Measurements from ENCODE around the gene USP34.
"Not testable (repeated sequence)": the region's sequence is repeated elsewhere in the genome, so short reads cannot be mapped to it uniquely, and the experiment has no call there.

USP34 gene

DNA sequence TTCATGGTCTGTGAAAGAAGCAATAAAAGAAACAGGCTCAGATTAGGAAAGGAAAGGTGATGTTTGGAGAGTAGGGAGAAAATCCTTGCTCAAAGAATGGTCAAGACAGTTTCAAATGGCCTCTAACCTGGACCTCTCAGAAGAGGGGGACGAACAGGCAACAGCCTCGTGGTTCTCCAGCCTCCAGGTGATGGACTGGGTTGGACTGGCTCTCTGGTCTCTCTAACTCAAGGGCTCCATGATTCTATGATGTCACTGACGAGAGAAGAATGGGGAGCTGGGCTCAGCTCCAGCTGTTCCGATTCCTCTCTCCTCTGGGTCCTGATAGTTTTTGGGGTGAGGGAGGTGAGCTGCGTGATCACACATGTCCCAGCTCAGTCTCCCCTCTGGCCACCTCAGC lies 309.0 kb downstream of the USP34 start, which contains the start of gene C2orf74:
C2orf74 (plus strand) TSS at position 301 of the 400 bp plus-strand sequence. CDS start 327 bp downstream, outside the sequence.
- no peaks in the 10 kb centered on the region for H3K36me3 ChIP-seq (ENCODE audit: control insufficient read depth, insufficient read depth, low read length)

DNA sequence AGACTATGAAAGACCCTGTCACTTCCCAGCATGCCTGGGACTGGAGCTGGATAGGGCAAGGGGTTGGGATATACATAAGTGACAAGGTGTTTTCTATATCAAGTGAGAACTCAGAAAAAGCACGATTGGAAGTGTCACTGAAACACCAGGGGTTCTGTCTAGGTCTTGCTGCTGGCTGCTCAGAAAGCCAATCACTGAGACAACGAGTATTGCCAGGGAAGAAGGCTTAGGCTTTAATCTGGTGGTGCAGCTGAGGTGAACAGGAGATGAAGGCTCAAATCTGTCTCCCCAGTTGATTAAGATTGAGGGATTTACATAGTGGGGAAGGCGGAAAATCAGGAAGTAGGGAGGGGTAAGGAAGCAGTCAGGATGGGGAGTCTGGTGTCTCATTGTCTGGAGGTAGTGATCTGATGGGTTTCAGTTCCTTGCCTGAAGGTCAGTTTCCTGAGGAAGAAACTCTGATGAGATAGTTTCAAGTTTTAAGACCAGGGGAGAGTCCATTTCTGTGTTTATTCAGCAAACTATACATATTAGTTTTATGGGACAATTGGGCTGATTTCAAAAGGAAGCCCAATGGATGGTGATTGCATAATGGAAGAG lies 312.4 kb downstream of the USP34 start:
- H2AFZ ChIP-seq, result no peak overlapping the region
- no peaks in the 10 kb centered on the region for H3K4me1 ChIP-seq
- TF ChIP-seq, protein P1, sequence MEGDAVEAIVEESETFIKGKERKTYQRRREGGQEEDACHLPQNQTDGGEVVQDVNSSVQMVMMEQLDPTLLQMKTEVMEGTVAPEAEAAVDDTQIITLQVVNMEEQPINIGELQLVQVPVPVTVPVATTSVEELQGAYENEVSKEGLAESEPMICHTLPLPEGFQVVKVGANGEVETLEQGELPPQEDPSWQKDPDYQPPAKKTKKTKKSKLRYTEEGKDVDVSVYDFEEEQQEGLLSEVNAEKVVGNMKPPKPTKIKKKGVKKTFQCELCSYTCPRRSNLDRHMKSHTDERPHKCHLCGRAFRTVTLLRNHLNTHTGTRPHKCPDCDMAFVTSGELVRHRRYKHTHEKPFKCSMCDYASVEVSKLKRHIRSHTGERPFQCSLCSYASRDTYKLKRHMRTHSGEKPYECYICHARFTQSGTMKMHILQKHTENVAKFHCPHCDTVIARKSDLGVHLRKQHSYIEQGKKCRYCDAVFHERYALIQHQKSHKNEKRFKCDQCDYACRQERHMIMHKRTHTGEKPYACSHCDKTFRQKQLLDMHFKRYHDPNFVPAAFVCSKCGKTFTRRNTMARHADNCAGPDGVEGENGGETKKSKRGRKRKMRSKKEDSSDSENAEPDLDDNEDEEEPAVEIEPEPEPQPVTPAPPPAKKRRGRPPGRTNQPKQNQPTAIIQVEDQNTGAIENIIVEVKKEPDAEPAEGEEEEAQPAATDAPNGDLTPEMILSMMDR (IDR thresholded peaks at IDR 0.05), result no peak
- no peak overlapping the region for H3K4me3 ChIP-seq (ENCODE audit: low read depth, low read length)
- H3K36me3 ChIP-seq (ENCODE audit: control insufficient read depth, insufficient read depth, low read length), result no peaks in the 10 kb centered on the region
- no peaks in the 10 kb centered on the region for H3K9me3 ChIP-seq (ENCODE audit: control insufficient read depth, low read length)
- no peaks in the 10 kb centered on the region for H3K79me2 ChIP-seq
- no peaks in the 10 kb centered on the region for H3K27me3 ChIP-seq (ENCODE audit: control insufficient read depth, insufficient read depth, low read length)
- H3K4me2 ChIP-seq (ENCODE audit: low read length), result no peak overlapping the region
- no peak overlapping the region for H3K9ac ChIP-seq
- no peak overlapping the region for H3K27ac ChIP-seq

More for the DNA sequence above, 309.0 kb downstream of the USP34 start, which contains the start of gene C2orf74:
- TF ChIP-seq, protein P1 (IDR thresholded peaks at IDR 0.05), result no peak
- Histone ChIP-seq H3K79me2 (no peaks in the 10 kb centered on the region), H3K27ac (no peak within 1 kb of the TSS), H3K4me3 (ENCODE audit: low read depth, low read length) (no peak within 1 kb of the TSS), H3K9me3 (ENCODE audit: control insufficient read depth, low read length) (no peaks in the 10 kb centered on the region), H2AFZ (no peak within 1 kb of the TSS), H3K4me2 (ENCODE audit: low read length) (no peak within 1 kb of the TSS), H3K4me1 (no peaks in the 10 kb centered on the region), H3K27me3 (ENCODE audit: control insufficient read depth, insufficient read depth, low read length) (no peaks in the 10 kb centered on the region), H3K9ac (no peak within 1 kb of the TSS)

DNA sequence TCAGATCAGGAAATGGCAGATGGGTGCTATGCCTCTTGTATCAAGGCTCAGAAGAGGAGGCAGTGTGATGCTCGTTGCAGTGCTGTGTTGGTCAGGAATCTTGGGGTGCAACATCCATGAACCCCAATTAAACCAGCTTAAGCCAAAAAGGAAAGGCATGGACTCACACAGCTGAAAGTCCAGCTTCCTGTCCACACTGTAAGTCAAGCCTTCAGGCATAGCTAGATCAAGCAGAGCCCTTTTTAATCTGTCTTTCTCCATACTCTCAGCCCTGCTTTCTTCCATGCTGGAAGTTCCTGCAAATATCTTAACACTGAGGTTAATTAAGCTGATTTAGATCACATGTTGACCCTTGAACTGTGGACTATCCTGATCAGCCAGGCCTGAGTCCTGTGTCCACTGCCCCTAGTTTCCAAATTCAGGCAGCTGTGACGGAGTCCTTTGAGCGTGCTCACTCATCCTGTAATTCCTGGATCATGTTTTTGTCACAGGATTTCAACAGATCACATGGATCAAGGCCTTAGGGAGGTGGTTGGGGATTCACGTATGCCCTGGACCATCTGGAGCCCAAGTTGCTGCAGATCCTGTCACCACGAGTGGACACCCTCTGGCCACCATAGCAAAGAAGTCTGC lies 313.4 kb downstream of the USP34 start:
- TF ChIP-seq, protein P1 (IDR thresholded peaks at IDR 0.05), result no peak
- H3K79me2 ChIP-seq, result no peaks in the 10 kb centered on the region
- H3K36me3 ChIP-seq (ENCODE audit: control insufficient read depth, insufficient read depth, low read length), result no peaks in the 10 kb centered on the region
- no peak overlapping the region for H3K27ac ChIP-seq
- no peak overlapping the region for H2AFZ ChIP-seq
- H3K9ac ChIP-seq, result no peak overlapping the region
- H3K4me1 ChIP-seq, result no peaks in the 10 kb centered on the region
- H3K4me2 ChIP-seq (ENCODE audit: low read length), result no peak overlapping the region
- no peak overlapping the region for H3K4me3 ChIP-seq (ENCODE audit: low read depth, low read length)
- no peaks in the 10 kb centered on the region for H3K9me3 ChIP-seq (ENCODE audit: control insufficient read depth, low read length)
- no peaks in the 10 kb centered on the region for H3K27me3 ChIP-seq (ENCODE audit: control insufficient read depth, insufficient read depth, low read length)

DNA sequence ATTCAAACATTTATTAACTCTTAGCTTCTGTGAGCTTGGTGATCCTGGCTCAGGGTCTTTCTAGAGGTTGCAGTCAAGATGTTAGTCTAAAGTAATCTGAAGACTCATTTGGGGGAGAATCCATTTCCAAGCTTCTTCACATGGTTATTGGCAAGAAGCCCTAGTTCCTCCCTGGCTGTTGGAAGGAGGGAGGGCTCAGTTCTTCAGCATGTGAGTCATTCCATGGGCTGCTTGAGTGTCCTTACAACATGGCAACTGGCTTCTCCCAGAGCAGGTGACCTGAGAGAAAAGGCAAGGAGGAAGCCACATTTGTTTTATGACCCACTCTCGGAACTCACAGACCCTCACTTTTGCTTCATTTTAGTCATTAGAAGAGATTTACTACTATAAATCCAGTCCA lies 319.5 kb downstream of the USP34 start:
- Histone ChIP-seq H3K9ac (no peak overlapping the region), H3K4me1 (no peaks in the 10 kb centered on the region), H2AFZ (no peak overlapping the region), H3K79me2 (no peaks in the 10 kb centered on the region), H3K27me3 (ENCODE audit: control insufficient read depth, insufficient read depth, low read length) (no peaks in the 10 kb centered on the region), H3K4me2 (ENCODE audit: low read length) (no peak overlapping the region), H3K9me3 (ENCODE audit: control insufficient read depth, low read length) (no peaks in the 10 kb centered on the region), H3K27ac (no peak overlapping the region), H3K36me3 (ENCODE audit: control insufficient read depth, insufficient read depth, low read length) (no peaks in the 10 kb centered on the region), H3K4me3 (ENCODE audit: low read depth, low read length) (no peak overlapping the region)
- TF ChIP-seq, protein P1 (IDR thresholded peaks at IDR 0.05), result no peak

DNA sequence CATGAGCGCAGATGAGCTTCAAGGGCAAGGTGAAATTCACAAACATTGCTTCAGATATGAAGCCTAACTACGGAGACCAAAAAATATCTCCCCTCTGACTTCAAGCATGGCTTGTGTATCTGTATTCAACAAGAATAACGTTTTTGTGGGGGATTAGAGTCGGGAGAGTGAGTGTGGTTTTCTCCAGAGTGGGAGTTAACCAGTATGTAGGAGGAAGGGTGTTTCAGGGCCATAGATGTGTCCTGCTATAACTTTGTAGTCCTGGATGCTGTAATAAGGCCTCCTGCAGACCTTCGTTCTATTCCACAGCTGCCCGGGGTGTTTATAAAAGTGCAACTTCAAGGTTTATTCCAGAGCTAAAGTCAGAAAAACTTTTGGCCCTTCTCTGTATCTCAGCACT lies 321.8 kb downstream of the USP34 start:
- no peak overlapping the region for H3K4me2 ChIP-seq (ENCODE audit: low read length)
- H3K4me3 ChIP-seq (ENCODE audit: low read depth, low read length), result no peak overlapping the region
- H3K79me2 ChIP-seq, result no peaks in the 10 kb centered on the region
- H3K27ac ChIP-seq, result no peak overlapping the region
- no peak overlapping the region for H2AFZ ChIP-seq
- no peaks in the 10 kb centered on the region for H3K4me1 ChIP-seq
- no peak overlapping the region for H3K9ac ChIP-seq
- H3K9me3 ChIP-seq (ENCODE audit: control insufficient read depth, low read length), result no peaks in the 10 kb centered on the region
- H3K36me3 ChIP-seq (ENCODE audit: control insufficient read depth, insufficient read depth, low read length), result no peaks in the 10 kb centered on the region
- TF ChIP-seq, protein P1 (IDR thresholded peaks at IDR 0.05), result no peak
- no peaks in the 10 kb centered on the region for H3K27me3 ChIP-seq (ENCODE audit: control insufficient read depth, insufficient read depth, low read length)

DNA sequence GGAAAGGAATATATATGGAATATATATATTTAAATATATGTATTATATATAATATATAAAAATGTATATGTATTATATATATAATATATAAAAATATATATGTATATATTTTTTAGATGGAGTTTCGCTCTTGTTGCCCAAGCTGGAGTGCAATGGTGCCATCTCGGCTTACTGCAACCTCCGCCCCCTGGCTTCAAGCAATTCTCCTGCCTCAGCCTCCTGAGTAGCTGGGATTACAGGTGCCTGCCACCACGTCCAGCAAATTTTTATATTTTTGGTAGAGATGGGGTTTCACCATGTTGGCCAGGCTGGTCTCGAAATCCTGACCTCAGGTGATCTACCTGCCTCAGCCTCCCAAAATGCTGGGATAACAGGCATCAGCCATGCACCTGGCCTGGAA lies 322.8 kb downstream of the USP34 start:
- H3K4me1 ChIP-seq; H3K9ac ChIP-seq; H3K4me3 ChIP-seq (ENCODE audit: low read depth, low read length); H3K36me3 ChIP-seq (ENCODE audit: control insufficient read depth, insufficient read depth, low read length); H3K9me3 ChIP-seq (ENCODE audit: control insufficient read depth, low read length); H3K27me3 ChIP-seq (ENCODE audit: control insufficient read depth, insufficient read depth, low read length); H3K4me2 ChIP-seq (ENCODE audit: low read length); H3K79me2 ChIP-seq; H2AFZ ChIP-seq; H3K27ac ChIP-seq: not testable (repeated sequence)

Data from parathyroid adenoma (tissue), 2 donors.